ENCODE measurements around the gene OLFM1. TPM values are rescaled to one million over a fixed set of nuclear protein-coding genes. Genes with fewer than 3 reads are reported as not detected.

OLFM1 gene
- total RNA-seq, 1 experiment from 2014 or later, result 0.42 TPM

DNA sequence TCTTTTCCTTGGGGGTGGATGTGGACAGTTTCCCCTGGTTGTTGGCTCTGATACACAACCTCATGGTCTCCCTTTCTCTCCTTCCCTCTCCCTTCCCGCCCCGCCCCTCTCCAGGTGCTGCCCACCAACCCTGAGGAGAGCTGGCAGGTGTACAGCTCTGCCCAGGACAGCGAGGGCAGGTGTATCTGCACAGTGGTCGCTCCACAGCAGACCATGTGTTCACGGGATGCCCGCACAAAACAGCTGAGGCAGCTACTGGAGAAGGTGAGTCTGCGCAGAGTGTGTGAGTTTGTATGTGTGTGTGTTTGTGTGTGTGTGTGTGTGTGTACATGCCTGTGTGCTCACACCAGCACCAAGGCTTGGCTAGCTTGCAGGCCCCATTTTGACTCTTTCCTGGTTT lies 2.6 kb downstream of the OLFM1 start:
- no peak for DNase-seq (ENCODE audit: low read depth)

DNA sequence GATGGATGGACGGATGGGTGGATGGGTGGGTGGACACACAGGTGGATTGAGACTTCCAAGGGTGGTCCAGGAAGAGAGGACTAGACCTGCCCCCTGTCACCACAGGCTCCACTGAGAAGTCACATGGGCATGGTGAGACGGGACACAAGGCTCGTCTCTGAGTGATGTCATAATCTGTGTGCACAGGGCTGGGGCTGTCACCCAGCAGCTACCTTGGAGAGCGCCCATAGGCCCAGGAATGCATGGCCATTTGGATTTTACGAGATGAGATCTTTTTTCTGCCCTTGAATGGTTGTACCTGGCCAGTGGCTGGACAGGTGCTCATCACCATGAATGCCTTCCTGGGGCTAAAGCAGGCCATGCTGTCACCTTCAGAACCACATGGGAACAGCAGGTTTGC lies 3.1 kb downstream of the OLFM1 start:
- DNase-seq (ENCODE audit: low read depth), result no peak

DNA sequence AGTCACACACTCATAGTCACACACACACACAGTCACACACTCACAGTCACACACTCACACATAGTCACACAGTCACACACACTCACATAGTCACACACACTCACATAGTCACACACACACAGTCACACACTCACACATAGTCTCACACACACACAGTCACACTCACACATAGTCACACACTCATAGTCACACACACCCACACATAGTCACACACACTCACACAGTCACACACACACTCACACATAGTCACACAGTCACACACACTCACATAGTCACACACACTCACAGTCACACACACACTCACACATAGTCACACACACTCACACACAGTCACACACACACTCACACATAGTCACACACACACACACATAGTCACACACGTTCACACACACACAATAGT lies 4.1 kb downstream of the OLFM1 start:
- DNase-seq (ENCODE audit: low read depth), result no peak

DNA sequence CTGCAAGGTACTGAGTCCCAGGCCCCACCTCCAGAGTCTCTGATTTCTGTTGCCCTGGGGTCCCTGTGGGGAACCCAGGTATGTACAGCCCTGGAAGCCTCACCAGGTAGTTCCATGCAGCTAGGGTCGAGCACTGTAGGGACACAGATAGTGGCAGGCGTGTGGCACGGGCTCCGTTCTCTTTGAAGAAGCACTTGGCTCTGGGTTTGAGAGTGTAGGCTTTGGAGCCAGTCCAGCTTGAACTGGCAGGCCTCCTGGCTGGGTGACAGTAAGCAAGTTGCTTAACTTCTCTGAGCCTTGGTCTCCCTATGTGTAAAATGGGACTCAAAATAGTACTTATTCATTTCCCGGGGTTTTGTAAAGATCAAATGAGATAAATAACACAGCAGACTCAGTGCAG lies 5.6 kb downstream of the OLFM1 start:
- DNase-seq (ENCODE audit: low read depth), result no peak

DNA sequence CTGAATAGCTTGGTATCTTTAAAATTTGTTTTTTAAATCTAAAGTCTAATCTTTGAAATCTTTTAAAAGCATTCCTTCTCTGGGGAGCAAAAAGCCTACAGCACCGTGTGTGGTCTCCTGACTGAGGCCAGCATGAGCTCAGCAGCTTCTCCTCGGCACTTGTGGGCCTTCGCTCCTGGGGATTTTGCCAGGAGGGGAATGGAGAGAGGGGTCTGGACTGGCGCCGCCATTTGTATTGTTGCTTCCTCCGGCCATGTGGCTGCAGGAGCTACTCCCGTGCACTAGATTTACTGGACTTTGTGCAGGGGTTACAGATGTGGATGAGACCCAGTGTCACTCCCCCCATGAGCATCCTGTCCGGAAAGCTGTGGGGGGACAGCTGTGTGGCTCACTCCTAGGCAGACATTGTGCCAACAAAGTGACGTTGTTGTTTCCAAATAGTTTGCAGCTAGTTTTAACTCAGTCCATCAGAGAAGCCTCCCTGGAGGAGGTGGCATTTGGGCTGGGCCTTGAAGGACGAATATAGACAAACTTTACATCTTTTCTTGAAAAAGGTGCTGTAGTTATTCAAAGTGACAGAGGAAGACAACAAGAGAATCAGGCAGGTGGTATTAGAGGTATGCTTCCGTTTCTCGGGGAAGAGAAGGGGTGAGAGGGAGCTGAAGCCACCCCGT lies 6.6 kb downstream of the OLFM1 start:
- no peak for DNase-seq (ENCODE audit: low read depth)

DNA sequence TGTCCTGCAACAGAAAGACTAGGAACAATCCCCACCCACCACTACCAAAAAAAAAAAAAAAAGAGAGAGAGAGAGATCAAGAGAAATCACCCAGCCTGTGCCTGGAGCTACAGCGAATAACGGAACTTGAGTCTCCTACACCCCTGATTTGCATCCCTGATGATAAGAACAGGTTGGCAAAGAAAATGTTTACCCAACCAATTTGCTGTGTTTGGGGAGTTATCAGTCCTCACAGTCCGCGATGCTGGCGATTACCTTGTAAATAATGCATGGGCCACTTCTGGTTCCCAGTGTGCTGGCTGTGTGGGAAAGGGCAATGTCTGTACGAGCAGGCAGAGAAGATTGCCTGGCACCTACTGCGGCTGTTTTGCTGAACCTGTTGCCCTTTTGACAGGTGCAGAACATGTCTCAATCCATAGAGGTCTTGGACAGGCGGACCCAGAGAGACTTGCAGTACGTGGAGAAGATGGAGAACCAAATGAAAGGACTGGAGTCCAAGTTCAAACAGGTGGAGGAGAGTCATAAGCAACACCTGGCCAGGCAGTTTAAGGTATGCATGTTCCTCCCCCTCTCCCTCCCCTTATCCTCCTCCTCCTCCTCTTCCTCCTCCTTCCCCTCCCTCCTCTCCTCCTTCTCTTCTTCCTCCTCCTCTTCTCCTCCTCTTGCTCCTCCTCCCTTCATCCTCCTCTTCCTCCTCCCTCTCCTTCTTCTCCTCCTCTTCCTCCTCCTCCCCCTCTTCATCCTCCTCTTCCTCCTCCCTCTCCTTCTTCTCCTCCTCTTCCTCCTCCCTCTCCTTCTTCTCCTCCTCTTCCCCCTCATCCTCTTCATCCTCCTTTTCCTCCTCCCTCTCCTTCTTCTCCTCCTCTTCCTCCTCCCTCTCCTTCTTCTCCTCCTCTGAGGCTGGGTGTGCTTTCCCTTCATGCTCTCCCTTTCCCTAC lies 8.3 kb downstream of the OLFM1 start:
- DNase-seq (ENCODE audit: low read depth), result no peak

DNA sequence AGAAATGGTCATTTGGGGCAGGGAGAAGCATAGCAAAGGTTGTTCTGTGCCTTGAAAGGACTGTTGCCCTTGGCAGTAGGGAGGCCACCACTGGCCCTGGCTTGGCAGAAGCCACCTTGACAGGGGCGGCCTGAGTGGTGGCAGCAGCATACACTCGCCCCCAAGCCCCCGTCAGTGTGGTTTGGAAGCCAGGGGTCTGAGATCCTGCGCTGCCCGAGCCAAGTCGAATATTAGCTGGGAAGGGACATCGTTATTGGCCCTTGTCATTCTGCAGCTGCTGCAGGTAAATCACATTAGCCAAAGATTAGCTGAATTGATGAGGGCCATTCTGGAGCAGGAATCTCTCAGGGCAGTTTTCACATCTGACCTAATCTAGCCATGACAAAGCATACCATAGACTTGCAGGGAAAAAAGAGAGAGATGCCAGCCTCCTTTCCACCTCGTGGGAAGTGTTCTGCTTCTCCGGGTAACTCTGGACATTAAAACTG lies 9.0 kb downstream of the OLFM1 start:
- no peak for DNase-seq (ENCODE audit: low read depth)

DNA sequence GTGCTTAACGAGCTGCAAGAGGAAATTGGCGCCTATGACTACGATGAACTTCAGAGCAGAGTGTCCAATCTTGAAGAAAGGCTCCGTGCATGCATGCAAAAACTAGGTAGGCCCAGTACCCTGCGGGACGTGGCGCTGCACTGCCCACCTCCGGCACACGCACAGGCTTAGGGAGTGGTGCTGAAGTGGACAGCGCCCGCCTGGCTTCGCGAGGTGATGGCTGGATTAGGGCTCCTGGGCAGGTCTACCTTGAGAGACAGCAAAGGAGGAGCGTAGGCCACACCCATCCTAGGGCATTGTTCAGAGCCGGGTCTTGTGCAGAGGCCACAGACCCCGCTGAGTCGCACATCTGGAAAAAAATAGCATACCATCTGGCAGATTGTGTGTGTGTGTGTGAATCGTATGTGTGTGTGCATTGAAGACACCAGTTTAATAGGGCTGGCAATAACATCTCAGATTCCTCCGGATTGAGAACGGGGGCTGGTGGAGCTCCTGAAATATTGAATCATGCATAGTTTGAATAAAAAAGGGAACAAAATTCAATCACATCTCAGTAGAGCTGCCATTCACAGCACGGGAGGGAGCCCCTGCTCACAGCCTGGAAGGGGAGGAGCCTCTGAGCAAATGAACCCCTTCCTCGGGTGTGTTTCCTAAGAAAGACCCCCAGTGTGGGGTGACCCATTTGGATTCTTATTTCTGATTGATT lies 11.1 kb downstream of the OLFM1 start:
- peak; percentile 16 for DNase-seq (ENCODE audit: low read depth)

DNA sequence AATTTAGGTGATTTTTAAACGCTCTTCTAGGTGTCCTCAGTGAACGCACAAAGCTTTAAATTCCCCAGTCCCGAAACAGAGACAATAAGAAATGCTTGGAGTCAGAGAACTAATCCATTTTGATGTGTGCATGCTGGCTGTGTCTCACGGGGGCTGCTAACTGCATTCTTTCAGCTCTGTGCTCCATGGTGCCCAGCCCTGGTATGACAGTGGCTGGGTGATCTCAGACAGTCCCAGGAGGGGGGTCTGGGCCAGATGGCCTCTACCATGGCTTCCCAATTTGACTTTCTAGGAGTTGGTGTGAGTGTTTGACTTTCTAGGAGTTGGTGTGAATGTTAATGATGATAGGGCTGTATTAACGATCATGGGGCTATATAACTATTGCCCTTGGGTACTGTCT lies 12.1 kb downstream of the OLFM1 start:
- no peak for DNase-seq (ENCODE audit: low read depth)

DNA sequence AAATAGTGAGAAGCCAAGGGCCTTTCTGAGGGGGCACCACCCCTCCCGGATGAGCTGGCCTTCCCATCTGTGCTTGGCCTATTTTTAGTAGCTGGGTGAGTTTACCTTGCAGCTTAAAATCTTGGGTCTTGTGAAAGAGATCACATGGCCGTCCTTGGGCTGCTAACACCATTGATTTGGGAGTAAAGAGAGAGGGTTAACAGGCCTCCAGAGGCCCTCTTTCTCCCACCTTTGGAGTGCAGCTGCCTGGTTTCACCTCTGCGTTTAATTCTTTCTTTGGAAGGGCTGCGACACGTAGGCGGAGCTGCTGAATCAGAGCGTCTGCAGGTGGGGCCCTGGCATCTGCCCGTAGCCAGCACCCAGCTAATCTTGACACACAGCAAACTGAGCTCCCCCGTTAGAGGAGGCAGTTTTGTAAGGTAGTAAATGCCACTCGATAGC lies 12.8 kb downstream of the OLFM1 start:
- no peak for DNase-seq (ENCODE audit: low read depth)

DNA sequence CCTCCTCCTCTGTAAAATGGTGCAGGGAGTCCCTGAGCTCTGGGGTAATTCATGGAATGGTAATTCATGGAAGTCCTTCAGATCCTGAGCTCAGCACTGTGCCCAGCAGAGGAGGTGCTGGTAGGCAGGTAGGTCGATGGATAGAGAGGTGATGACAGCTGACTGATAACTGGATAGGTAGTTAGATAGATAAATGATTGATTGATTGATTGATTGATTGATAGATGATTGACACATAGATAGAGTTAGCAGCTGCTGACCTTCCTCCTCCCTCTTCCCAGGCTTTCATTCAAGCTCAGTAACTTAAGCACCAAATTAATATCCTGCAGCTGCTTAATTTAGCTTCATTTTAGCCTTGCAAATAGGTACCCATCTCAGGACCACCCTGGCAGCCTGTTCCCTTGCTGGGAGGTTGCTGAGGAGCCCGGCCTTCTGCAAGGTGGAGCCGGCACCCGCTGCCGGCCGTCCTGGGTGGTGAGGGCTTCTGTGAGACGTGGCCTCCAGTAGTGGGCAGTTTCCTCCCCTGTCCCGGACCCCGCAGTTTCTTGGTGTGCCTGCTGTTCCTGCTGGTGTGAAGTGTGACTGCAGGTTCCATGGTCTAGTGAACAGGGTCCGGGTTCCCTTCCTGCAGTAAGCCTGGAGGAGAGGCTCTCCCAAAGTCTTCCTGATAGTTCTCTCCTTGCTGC lies 13.4 kb downstream of the OLFM1 start:
- no peak for DNase-seq (ENCODE audit: low read depth)

DNA sequence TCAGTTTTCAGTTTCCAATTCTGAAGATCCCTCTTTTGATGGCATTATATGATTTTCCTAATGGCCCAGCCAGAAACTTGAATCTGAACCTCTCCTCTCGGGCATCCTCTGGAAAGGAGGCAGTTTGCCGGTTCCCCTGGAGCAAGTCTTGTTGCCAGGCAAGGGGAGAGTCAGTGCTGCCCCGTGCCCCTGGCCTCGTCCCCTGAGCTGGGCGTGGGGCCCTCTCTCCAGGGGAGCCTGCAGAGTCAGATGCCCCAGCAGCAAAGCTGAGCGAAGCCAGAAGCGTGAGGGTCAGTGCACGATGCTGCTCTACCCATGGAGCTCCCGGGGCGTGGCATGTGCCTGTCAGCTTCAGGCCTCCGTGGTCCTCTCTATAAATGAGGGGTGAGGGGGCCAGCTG lies 14.0 kb downstream of the OLFM1 start:
- DNase-seq (ENCODE audit: low read depth), result no peak

DNA sequence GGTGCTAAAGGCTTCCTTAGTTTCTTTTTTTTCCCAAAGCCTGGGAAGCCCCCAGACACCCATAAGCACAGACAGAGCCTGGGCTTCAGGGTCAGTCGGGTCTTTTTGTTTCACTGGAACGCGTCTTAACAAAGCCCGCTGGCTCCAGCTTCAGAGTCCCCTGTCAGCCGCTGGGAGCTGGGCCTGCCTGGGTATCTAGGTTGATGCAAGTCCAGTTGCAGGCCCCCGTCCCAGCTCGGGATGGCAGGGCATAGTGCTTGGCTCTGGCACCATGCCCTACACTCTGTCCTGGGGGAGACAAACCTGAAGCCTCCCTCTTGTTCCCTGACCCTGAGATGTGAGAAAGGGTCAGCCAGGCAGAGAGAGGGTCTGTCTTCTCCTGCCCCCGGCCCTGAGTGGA lies 14.5 kb downstream of the OLFM1 start:
- DNase-seq (ENCODE audit: low read depth), result no peak

DNA sequence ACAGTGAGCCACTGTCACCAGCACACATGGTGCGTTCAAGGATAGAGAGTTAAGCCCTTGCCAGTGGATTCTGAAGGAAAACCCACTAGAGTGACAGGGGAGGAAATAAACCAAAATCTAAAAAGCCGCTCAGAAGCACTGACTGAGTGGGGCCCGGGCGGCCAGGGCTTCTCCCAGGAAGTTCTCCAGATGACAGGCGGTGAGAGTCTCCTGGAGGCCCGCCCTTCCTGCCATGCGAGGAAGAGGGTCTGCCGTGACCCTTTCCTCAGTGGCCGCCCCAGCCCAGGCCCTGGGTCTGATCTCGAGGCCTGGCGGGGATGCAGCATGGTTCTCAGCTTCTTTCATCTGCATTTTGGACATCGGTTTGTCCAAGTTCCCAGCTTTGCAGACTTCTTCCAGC lies 14.9 kb downstream of the OLFM1 start:
- no peak for DNase-seq (ENCODE audit: low read depth)

DNA sequence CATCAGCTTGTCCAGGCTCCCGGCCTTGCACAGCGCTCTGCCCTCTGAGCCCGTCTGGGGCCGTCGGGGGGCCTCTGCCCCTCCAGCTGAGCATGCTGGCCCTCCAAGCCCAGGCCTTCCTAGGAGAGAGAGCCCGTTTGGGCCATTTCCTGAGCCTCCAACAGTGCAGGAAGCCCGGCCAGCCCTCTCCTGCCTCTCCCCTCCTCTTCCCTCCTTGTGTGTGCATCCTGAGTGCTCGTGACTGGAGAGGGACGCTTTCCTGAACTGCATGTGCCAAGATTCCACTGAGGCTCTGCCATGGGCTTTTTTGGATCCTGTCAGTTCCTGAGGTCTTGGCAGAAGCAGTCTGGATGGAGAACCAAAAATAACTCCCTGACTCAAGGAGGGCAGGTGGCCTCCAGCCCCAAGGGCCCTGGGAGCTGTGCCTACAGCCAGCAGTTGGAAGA lies 15.6 kb downstream of the OLFM1 start:
- no peak for DNase-seq (ENCODE audit: low read depth)

DNA sequence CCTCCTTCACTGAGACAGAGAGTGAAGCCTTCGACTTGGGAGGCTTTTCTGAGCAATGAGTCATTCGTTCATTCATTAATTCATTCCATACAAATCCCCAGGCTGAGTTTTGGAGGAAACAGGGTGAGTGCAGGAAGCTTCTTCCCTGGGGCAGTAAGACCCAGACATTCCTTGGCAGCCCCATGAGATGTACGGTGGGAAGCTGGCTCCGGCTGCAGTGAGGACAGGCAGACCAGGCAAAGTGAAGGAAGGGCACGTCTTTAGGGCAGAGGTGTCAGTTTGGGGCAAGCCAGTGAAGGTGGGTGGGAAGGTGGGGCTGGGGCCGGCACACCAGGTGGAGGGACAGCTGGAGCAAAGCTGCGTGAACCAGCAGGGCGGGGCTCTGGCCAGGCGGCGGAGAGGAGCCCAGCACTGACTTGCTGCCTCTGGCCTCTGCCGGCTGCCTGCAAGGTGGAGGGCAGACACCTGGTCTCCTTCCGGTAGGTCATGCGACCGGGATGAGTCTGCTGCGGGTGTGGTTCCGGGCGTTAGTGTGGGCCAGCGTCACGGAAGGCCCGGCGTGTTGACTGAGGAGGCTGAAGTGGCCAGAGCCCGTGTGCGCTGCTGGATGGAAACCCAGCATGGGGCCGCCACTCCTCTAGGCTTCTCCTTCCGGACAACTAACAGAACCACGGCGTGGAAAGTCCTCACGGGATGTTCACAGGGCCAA lies 16.6 kb downstream of the OLFM1 start:
- no peak for DNase-seq (ENCODE audit: low read depth)

DNA sequence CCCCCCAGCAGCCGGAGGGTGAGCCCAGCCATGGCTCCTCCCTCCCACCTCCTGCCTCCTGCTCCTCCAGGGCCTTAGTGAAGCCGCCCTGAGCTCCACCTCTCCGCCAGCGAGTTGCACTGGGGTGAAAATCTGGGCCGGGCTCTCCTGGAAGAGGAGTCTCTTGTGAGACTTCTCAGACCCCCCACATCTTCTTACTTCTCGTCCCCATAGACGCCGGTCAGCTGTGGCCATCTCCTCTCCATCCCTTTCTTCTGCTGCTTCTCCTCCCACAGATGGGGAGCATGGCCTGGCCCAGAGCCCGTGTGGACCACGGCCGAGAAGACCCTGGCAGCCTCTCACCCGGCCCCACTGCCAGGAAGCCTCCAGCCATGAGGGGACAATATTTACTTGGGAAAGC lies 17.3 kb downstream of the OLFM1 start:
- DNase-seq (ENCODE audit: low read depth), result no peak

DNA sequence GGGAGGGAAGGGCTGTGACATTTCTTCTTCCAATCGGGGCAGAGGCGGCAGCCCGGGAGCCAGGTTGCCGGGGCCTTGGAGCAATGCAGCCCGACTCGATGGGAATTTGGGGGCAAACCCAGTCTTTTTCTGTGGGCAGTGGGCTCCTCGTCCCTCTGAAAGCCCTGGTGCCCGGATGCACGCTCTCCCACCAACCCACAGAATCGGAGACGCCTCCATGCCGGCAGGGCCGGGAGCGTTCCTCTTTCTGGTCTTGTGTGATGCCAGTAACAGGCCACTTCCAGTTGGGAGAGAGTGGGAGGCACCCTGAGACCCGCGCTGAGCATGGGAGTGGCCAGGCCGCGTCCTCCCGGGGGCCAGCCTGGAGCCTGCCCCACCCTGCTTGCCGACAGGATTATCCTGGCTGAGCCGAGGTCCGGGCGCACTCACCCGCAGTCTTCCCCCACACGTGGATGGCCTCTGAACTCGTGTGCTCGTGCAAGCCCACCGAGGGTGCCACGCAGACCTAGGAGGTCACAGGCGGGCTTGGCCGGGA lies 17.8 kb downstream of the OLFM1 start:
- DNase-seq (ENCODE audit: low read depth), result no peak

DNA sequence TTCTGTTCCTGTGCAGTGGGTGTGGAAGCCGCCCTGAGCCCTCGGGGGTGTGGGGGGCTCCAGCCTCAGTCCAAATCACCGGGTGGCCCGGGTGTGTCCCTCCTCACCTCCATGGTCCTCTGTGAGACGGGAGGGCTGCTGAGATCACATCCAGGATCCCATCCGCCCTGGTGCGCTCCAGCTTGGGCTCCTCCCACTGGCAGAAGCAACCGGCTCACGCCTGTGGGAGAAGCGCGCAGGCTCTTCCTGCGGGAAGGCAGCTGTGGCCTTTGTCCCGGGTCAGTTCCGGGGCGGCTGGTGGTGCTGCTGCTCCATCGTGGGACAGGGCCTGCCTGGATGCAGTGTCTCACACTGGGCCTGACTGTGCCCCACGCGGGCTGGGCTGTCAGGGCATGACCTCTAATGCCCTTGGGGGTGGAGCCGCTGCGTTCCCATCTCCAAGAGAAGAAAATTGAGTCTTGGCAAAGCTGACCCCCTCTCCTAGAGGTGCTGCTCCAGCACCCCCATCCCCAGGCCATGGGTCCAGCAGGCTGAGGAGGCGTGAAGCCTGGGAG lies 18.5 kb downstream of the OLFM1 start:
- no peak for DNase-seq (ENCODE audit: low read depth)

DNA sequence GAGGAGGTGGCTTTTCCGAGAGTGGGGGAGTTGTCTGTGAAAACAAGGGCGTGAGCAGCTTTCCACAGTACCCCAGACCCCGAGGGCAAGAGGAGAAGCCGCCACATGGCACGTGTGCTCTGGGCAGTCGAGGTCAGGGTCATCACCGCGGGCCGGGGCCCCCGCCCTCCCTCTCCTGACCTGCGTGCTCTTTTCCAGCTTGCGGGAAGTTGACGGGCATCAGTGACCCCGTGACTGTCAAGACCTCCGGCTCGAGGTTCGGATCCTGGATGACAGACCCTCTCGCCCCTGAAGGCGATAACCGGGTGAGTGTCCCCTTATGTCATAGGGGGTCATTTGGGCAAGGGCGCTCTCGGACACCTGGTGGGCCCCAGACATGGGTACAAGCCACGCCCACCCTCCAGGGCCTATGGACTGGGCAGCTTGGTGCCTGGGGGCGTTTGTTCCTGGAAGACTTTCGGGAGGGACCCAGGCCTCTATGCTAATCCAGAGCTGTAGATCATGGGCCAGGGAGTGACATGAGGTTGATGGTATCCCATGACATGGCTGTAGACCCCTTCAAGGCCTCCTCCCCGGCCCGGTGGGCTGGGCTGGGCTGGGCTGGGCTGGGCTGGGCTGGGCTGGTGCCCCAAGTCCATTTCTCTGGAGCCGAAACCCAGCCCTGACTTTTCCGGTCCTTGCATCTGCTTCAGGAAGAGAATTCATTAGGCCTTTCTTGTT lies 19.2 kb downstream of the OLFM1 start:
- no peak for DNase-seq (ENCODE audit: low read depth)
